GM19468 (cell line): Measurements from ENCODE around the gene IGFBP7.

Experiments used
- ATAC-seq: cut with Tn5 transposase; IDR thresholded peaks from one replicate; pipeline ENCODE4 v1.9.1; 2021; ENCODE audit warnings: mild to moderate bottlenecking, moderate library complexity, moderate number of reproducible peaks; ENCODE audit not compliant: unreplicated experiment; ENCODE audit errors: extremely low read depth

Gene IGFBP7, protein sequence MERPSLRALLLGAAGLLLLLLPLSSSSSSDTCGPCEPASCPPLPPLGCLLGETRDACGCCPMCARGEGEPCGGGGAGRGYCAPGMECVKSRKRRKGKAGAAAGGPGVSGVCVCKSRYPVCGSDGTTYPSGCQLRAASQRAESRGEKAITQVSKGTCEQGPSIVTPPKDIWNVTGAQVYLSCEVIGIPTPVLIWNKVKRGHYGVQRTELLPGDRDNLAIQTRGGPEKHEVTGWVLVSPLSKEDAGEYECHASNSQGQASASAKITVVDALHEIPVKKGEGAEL

DNA sequence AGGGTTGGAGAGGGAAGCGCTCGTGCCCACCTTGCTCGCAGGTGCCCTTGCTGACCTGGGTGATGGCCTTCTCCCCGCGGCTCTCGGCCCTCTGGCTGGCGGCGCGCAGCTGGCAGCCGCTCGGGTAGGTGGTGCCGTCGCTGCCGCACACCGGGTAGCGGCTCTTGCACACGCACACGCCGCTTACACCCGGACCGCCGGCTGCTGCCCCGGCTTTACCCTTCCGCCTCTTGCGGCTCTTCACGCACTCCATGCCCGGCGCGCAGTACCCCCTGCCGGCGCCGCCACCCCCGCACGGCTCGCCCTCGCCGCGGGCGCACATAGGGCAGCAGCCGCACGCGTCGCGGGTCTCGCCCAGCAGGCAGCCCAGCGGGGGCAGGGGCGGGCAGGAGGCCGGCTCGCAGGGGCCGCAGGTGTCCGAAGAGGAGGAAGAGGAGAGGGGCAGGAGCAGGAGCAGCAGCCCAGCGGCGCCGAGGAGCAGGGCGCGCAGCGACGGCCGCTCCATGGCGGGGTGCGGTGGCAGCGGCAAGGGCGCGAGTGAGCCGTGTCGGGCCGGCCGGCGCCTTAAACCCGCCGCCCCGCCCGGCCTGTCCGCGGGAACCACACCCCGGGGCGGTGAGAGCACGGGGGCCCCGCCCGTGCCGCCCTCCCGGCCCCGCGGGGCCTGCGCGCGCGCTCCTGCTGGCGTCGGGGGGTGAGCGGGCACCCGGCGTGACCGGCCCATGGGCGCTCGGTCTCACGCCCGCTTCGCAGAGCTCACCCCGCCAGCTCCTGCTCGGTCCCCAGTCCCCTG is at the start of gene IGFBP7:
Gene IGFBP7 (minus strand): TSS at position 539 of the 793 bp plus-strand sequence. CDS start 34 bp downstream, at position 505.
- no peak for ATAC-seq

DNA sequence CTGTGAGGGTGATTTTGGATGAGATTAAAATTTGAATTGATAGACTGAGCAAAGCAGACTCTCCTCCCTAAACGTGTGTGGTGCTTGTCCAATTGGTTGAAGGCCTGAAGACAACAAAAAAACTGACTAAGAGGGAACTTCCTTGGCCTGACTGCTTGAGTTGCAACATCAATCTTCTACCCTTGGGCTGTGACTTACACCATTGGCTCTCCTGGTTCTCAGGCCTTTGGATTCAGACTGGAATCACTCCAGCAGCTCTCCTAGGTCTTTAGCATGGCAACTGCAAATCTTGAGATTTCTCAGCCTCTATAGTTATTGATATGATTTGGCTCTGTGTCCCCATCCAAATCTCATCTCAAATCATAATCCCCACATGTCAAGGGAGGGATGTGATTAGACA is 49.7 kb upstream of the IGFBP7 start:
- ATAC-seq = no peak

DNA sequence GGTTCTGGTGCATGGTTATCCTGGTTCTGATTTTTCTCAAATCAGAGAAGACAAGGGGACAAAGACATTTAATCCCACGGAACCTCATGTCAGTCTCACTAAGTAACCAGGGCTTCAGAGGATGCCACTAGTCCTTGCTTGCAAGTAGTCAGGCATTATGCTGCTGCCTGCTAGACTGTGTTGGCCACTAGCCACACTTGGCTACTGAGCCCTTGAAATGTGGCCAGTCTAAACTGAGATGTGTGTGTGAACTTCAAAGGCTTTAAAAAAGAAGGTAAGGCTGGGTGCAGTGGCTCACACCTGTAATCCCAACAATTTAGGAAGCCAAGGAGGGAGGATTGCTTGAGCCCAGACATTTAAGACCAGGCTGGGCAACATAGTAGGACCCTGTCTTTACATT is 48.6 kb upstream of the IGFBP7 start:
- ATAC-seq = no peak

GRCh38 chr4:57158221-57158620 is 48.0 kb upstream of the IGFBP7 start:
- no peak for ATAC-seq

- ATAC-seq = no peak
Measured at GRCh38 chr4:57157596-57158137, 47.5 kb upstream of the IGFBP7 start.

DNA sequence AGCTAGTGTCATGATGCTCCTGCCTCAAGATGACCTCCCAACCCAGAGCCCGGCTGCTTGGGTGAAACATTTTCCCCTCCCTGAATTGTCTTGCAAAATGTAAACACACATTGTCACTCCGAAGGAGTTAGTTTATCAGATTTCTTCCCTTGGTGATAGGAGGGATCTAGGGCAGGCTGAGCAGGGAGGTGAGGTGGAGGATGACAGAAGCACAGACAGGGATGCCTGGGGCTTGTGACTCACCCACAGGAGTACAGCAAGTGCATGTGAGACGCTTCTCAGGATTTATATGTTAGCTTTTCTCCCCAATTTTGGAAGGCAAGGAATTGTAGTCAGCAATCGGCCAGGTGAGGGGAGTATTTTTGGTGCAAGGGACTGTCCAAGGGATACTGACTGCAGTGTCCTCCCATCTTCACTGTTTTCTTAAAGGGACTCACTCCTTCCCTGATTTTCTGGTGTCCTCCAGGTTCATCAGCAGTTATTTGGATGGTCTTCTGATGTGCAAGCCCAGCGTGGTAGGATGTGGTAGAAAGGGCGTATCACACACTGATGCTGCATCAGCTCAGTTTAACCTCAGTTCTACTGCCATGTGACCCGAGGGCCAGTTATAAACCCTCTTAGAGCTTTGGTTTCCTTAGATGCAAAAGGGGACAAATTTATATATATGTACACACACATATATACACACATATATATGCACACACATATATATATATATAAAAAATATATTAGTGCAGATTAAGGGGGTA is 46.2 kb upstream of the IGFBP7 start:
- ATAC-seq = no peak

GRCh38 chr4:57154926-57155325 is 44.7 kb upstream of the IGFBP7 start:
- no peak for ATAC-seq

DNA sequence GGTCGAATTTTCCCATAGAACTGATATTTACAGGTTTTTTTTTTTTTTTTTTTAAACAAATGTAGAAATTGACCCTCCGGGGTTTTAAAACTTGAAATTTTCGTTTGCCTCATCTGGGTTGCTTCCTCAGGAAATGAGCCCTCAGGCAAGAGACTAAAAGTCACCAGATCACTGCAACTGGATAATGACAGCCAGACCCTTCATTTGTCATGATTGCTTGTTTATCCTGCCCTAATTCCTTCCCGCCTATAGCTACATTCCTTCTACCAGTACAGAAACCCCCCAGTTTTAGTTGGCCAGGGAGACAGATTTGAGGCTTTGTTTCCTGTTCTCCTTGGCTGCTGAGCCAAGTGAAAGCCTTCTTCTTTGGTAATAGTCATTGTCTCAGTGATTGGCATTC is 44.0 kb upstream of the IGFBP7 start:
- ATAC-seq = no peak

DNA sequence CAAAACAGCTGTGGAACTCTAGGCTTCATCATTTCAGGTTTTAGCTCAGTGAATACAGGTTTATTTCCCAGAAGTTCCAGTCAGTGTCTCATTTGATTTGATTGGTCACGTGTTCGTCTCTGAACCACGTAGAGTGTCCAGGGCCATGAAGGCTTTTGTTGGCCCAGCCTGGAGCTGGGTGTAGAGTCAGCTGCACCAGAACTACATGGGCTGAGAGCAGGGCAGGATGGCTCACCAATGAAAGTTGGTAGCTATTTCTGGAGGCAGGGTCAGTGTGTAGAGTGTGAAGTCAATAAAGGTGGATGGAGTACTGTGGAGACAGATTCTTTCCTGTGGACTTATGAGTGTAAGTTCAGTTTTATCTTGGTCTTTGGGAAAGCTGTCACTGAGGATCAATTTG is 43.0 kb upstream of the IGFBP7 start:
- no peak for ATAC-seq

DNA sequence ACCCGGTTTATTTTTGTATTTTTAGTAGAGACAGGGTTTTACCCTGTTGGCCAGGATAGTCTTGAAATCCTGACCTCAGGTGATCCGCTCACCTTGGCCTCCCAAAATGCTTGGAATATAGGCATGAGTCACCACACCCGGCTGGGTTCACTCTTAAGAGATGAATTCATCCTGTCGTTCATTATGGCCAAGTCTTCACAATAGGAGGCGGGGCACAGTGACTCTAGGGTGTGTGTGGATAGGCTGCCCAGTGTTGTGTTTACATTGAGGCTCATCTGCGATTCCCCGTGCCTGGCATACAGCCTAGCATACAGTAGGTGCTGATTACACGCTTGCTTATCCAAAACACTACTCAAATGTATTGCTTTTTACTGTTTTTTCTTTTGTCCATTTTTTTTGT is 41.3 kb upstream of the IGFBP7 start:
- no peak for ATAC-seq

DNA sequence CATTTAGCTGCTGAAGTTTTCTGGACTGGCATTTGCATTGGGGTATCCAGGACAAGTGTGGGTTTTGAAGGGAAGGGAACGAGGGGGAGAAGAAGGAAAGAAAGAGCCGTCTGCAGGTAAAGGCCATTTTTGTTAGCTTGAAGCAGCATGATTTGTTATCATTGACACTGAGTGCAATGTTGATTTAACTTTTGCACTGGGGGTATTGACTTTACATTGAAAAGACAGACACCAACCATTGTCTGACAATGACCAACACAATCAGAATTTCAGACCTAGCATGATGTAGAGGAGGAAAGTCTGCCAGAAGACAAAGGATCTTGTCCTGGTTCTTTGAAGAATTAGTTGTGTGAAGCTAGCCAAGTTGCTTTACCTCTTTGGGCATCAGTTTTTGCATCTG is 39.6 kb upstream of the IGFBP7 start:
- ATAC-seq = no peak

DNA sequence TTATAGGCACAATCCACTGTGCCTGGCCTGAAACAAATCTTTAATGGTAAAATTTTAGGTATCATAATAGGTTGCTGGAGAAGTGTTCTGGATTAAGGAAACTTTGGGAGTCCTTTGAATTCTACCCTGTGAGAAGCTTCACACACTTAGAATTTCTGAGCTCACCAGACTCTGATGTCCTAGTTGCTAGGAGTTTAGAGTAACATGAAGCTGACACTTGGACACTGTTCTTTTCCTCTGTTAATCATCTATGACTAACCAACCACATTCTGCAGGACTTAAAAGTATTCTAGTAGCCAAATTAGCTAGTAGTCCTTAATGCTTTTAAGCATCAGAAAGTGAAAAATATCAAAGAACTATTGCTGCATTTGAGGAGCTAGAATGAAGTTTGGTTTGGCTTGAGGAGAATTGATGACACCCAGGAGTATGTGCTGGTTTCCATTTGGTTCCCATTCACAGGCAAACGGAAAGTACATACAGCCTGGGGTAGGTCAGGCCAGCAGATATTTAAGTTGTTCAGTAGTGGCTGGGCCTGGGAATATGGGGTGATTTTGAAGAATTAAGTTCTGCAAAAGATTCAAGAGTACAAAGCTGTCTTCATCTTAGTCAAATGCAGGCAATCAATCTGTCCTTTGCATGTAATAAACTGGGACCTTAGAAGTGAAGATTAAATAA is 38.8 kb upstream of the IGFBP7 start:
- no peak for ATAC-seq

- ATAC-seq = no peak
Measured at GRCh38 chr4:57148177-57148576, 38.0 kb upstream of the IGFBP7 start.

DNA sequence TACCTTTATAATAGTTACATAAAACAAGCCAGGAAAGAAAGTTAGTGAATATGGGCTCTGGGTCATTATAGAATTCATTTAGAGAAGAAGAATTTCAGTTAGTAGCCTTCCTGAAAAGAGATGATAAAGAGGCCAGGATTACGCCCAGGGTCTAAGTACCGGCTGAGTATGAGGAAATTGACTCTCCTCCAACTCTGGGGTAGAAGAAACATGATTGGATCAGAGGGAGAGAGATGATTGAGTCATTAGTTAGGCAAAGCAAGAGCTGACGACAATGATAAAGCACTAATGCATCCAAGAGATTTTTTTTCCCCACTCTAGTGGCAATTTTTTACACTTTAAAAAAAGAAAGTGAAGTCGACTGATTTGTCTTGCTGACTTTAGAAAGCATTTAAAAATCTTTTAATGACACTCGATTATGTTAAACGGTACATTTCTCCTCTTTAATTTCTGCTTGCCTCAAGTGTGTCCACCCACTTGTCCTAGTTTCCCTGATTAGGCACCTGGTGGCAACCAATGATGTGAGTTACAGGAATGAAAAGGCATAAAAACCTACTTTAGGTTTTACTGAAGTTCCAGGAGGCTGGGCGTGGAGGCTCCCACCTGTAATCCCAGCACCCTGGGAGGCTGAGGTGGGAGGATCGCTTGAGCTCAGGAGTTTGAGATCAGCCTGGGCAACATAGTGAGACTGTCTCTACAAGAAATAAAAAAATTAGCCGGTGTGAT is 37.3 kb upstream of the IGFBP7 start:
- no peak for ATAC-seq

GRCh38 chr4:57146444-57146843 is 36.3 kb upstream of the IGFBP7 start:
- no peak for ATAC-seq

DNA sequence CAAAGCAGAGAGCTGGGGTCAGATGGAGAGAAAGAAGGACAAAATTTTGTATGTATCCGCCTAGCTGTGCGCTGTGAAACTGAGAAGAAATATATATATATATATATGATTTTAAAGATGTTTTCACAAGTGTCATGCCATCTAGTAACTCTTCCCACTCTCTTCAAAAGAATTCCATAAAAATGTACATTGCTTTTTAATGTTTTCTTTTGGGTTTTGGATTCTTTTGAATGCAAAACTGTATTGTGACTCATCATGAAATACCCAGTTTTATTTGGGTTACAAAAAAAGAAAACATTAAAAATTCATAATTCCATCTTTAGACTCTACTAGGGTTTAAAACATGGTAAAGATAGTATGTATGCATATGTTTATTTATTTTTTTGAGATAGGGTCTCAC is 34.3 kb upstream of the IGFBP7 start:
- ATAC-seq = no peak

GRCh38 chr4:57139783-57140182 is 29.6 kb upstream of the IGFBP7 start:
- no peak for ATAC-seq

GRCh38 chr4:57137261-57137660 is 27.1 kb upstream of the IGFBP7 start:
- ATAC-seq = no peak

- ATAC-seq = no peak
Measured at GRCh38 chr4:57136281-57136680, 26.1 kb upstream of the IGFBP7 start.

DNA sequence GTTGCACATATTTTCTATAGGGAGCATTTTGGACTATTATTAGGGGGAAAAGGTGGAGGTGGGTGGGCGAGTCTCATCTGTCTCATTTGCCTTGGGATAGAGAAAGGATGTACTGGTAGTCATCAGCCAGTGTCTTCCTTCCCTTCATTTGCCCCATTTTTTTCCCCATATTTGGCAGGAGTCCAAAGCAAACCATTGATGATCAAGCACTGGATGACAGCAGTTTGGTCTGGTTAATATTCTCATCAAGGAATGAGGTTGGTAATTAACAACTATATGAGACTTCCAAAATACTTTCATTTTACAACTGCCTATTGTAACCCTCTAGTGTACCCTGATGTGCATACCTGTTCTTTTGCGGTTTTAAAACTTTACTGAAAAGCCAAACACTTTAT is 22.6 kb upstream of the IGFBP7 start:
- ATAC-seq = no peak
